K562 (cell line): ENCODE measurements around the gene CITED1. TPM values are rescaled to one million over a fixed set of nuclear protein-coding genes. Genes with fewer than 3 reads are reported as not detected.
A peak's percentile ranks its signal among the peaks of the same experiment; 100 is the strongest.

ENCODE experiments used
- ATF7 ChIP-seq: fragments of 450-650 bp; IDR thresholded peaks from 2 replicates; pipeline ENCODE4 v1.7.1; 2014; ENCODE audit warnings: mild to moderate bottlenecking, moderate library complexity
- C11orf30 ChIP-seq: fragments of 450-650 bp; IDR thresholded peaks from 2 replicates; pipeline ENCODE4 v1.6.1; 2016; ENCODE audit warnings: low read depth, mild to moderate bottlenecking
- CEBPB ChIP-seq: fragments of 450-650 bp; IDR thresholded peaks from 2 replicates; pipeline ENCODE4 v1.6.1; 2016; ENCODE audit warnings: missing genetic modification characterization, missing compliant biosample characterization
- FOXM1 ChIP-seq, 2 experiments: fragments of 450-650 bp in 1 of 2; sonication (generic) in 1 of 2; formaldehyde crosslinking in 1 of 2; IDR thresholded peaks; 2 replicates each; pipeline versions ENCODE4 v1.6.1 to v1.9.0; 2017 to 2022; ENCODE audit warnings: low read depth in 2 of 2, mild to moderate bottlenecking in 2 of 2, missing genetic modification reagents in 1 of 2, moderate library complexity in 1 of 2
- HMG20A ChIP-seq: fragments of 450-650 bp; formaldehyde crosslinking; conservative IDR thresholded peaks from 2 replicates; pipeline ENCODE4 v1.4.0; 2020; ENCODE audit warnings: mild to moderate bottlenecking, mixed read lengths
- HMGN3 ChIP-seq: IDR thresholded peaks from 2 replicates; pipeline ENCODE4 v1.6.1; 2011; ENCODE audit warnings: borderline replicate concordance, low read depth, mild to moderate bottlenecking, mixed read lengths, low read length; ENCODE audit not compliant: insufficient read length; ENCODE audit errors: extremely low read depth
- KAT2B ChIP-seq: IDR thresholded peaks from one replicate; pipeline ENCODE4 v1.6.1; 2012; ENCODE audit warnings: low read depth, mild to moderate bottlenecking, control low read depth, inconsistent platforms, low read length, moderate library complexity
- PHF8 ChIP-seq: fragments of 200-600 bp; sonication (generic); IDR thresholded peaks from 2 replicates; pipeline ENCODE4 v1.6.1; 2012; ENCODE audit warnings: mixed run types, mild to moderate bottlenecking, inconsistent platforms, low read length, moderate library complexity, borderline replicate concordance
- POLR2G ChIP-seq: fragments of 200-400 bp; formaldehyde crosslinking; IDR thresholded peaks from 2 replicates; pipeline ENCODE4 v1.6.1; 2017; ENCODE audit warnings: low read depth, mild to moderate bottlenecking, antibody characterized with exemption, low read length, moderate library complexity
- SIX5 ChIP-seq, 2 experiments: IDR thresholded peaks; 2 replicates each; pipeline ENCODE4 v1.6.1; 2011; ENCODE audit warnings: low read length in 2 of 2, borderline replicate concordance in 1 of 2, low read depth in 1 of 2, mild to moderate bottlenecking in 1 of 2, moderate library complexity in 1 of 2; ENCODE audit not compliant: insufficient read depth in 1 of 2
- ZNF3 ChIP-seq: fragments of 250-450 bp; sonication (Bioruptor Pico); IDR thresholded peaks from 2 replicates; pipeline ENCODE4 v1.5.0; 2021; ENCODE audit warnings: mild to moderate bottlenecking, moderate library complexity
- ZNF699 ChIP-seq: fragments of 250-450 bp; sonication (Bioruptor Pico); IDR thresholded peaks from 2 replicates; pipeline ENCODE4 v1.8.0; 2021; ENCODE audit warnings: mild to moderate bottlenecking, moderate library complexity; ENCODE audit not compliant: insufficient replicate concordance
- polyA plus RNA-seq, 8 experiments: library from polyadenylated mRNA; depleted of rRNA in 4 of 8; stranded (reverse) in 5 of 8; unstranded in 3 of 8; fragments of >200 nt; fragmentation: Nextera tagmentation in 2 of 8; fragmentation: Illumina TruSeq in 1 of 8; extraction: Ambion mirVana in 2 of 8; extraction: Trizol in 1 of 8; gene quantifications; 2 replicates each; pipeline versions ENCODE4 v1.2.1 to v1.2.3, GENCODE V29; 2011 to 2014; ENCODE audit warnings: inconsistent platforms in 1 of 8, missing spikeins in 1 of 8
- total RNA-seq, 7 experiments: library from RNA; depleted of rRNA in 6 of 7; stranded (reverse); fragments of >200 nt in 6 of 7; fragmentation: Illumina TruSeq in 2 of 7; extraction: Trizol in 2 of 7; gene quantifications; 2 replicates each; pipeline versions ENCODE4 v1.2.1 to v1.2.3, GENCODE V29; 2011 to 2021; ENCODE audit warnings: low replicate concordance in 1 of 7
- TF ChIP-seq, protein P1 (sequence below), 2 experiments: fragments of 450-650 bp in 1 of 2; sonication (generic) in 1 of 2; formaldehyde crosslinking in 1 of 2; IDR thresholded peaks; 2 replicates each; pipeline versions ENCODE4 v1.7.1 to v1.9.0; 2016 to 2022; ENCODE audit warnings: inconsistent platforms in 1 of 2, mild to moderate bottlenecking in 1 of 2, missing genetic modification reagents in 1 of 2

Gene CITED1
- total and polyA plus RNA-seq, 9 of the 15 experiments (the other 6 are each of a cell fraction or from before 2014, with no cell fraction given), result 0.56 to 5.8 (median 4.2) TPM

DNA sequence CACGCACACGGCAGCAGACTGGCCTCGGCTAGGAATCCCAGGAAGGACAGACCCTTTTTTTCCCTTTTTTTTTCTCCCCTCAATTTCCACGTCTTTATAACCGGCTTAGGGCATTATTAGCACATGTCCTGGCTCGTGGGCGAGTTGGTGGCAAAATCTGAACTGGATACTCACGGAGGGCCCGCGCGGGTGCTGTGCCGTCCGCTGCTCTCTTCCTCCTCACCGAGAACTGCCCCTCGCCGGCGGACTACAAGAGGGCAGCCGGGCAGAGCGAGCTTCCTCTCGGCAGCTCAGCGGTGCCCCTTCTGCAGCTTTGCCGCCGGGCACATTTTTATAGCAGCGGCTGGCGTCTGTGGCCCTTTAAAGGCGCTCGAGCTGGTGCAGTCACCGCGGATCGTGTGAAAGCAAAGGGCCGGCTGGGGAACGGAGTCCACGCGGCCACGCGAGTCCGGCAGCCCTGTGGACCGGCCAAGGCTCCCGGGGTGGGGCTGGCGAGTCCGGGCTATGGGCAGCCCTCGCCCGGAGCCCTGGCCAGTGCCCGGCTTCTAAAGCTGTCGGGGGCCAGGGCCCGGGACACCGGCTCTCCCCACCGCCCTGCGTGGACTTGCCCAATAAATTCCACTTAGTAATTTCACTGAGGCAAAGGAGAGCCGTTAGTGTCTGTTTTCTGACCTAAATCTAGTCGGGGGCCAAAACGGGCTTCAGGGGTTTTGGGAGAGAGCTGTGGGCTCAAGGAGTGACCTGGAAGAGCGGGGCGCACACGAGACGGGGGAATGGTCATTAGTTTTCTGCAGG lies 1.3 kb upstream of the CITED1 start (continued):
- TF ChIP-seq, protein P1, sequence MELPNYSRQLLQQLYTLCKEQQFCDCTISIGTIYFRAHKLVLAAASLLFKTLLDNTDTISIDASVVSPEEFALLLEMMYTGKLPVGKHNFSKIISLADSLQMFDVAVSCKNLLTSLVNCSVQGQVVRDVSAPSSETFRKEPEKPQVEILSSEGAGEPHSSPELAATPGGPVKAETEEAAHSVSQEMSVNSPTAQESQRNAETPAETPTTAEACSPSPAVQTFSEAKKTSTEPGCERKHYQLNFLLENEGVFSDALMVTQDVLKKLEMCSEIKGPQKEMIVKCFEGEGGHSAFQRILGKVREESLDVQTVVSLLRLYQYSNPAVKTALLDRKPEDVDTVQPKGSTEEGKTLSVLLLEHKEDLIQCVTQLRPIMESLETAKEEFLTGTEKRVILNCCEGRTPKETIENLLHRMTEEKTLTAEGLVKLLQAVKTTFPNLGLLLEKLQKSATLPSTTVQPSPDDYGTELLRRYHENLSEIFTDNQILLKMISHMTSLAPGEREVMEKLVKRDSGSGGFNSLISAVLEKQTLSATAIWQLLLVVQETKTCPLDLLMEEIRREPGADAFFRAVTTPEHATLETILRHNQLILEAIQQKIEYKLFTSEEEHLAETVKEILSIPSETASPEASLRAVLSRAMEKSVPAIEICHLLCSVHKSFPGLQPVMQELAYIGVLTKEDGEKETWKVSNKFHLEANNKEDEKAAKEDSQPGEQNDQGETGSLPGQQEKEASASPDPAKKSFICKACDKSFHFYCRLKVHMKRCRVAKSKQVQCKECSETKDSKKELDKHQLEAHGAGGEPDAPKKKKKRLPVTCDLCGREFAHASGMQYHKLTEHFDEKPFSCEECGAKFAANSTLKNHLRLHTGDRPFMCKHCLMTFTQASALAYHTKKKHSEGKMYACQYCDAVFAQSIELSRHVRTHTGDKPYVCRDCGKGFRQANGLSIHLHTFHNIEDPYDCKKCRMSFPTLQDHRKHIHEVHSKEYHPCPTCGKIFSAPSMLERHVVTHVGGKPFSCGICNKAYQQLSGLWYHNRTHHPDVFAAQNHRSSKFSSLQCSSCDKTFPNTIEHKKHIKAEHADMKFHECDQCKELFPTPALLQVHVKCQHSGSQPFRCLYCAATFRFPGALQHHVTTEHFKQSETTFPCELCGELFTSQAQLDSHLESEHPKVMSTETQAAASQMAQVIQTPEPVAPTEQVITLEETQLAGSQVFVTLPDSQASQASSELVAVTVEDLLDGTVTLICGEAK (IDR thresholded peaks at IDR 0.05), result 0 out of 2 replicates have a peak, but pooled peaks have one; percentile 28
- TF ChIP-seq, protein P1 (CRISPR knock-in tag; IDR thresholded peaks at IDR 0.05), result no peak
- peak; percentile 51; the same call in 1 of the 2 replicates for TF ChIP-seq ATF7
- TF ChIP-seq KAT2B, result no peak
- TF ChIP-seq ZNF3, result no peak
- TF ChIP-seq SIX5 (IDR thresholded peaks at IDR 0.05; ENCODE audit: borderline replicate concordance in 1 of 2, insufficient read depth in 1 of 2, low read depth in 1 of 2, low read length in 2 of 2), result no peak
- TF ChIP-seq CEBPB (tag), result no peak
- TF ChIP-seq FOXM1 (IDR thresholded peaks at IDR 0.05; ENCODE audit: low read depth), result peak; percentile 85
- no peak for TF ChIP-seq FOXM1 (CRISPR knock-in tag; IDR thresholded peaks at IDR 0.05; ENCODE audit: low read depth)
- no peak for TF ChIP-seq HMG20A
- TF ChIP-seq PHF8, result peak; percentile 17; the same call in 1 of the 2 replicates
- no peak for TF ChIP-seq ZNF699 (CRISPR knock-in tag)
- TF ChIP-seq HMGN3, result peak; percentile 38
- peak; percentile 53 for TF ChIP-seq POLR2G
- TF ChIP-seq C11orf30, result no peak
